Chondrocyte (in vitro differentiated cells): ENCODE measurements around the gene CARS1. TPM values are rescaled to one million over a fixed set of nuclear protein-coding genes. Genes with fewer than 3 reads are reported as not detected.

Source experiments
- DNase-seq: peaks from one replicate; pipeline ENCODE4 v3.0.0; 2021; ENCODE audit warnings: mixed read lengths, low spot score
- H3K27ac Mint-ChIP-seq: one replicate; pipeline ENCODE4 v1.8.0; 2021; ENCODE audit warnings: mild to moderate bottlenecking, moderate library complexity, mixed read lengths; ENCODE audit not compliant: unreplicated experiment
- H3K27me3 Mint-ChIP-seq: 2 replicates; pipeline ENCODE4 v1.8.0; 2021; ENCODE audit warnings: low read depth, mixed read lengths
- H3K36me3 Mint-ChIP-seq: 2 replicates; pipeline ENCODE4 v1.8.0; 2021; ENCODE audit warnings: low read depth, mixed read lengths
- H3K4me1 Mint-ChIP-seq: 2 replicates; pipeline ENCODE4 v1.8.0; 2021; ENCODE audit warnings: low read depth, mild to moderate bottlenecking, mixed read lengths
- H3K4me3 Mint-ChIP-seq: one replicate; pipeline ENCODE4 v1.8.0; 2021; ENCODE audit warnings: mild to moderate bottlenecking, moderate library complexity, mixed read lengths; ENCODE audit not compliant: unreplicated experiment
- H3K9me3 Mint-ChIP-seq: 2 replicates; pipeline ENCODE4 v1.8.0; 2021; ENCODE audit warnings: low read depth, mixed read lengths
- CTCF ChIP-seq: fragments of 200-600 bp; sonication (generic); IDR thresholded peaks from 2 replicates; pipeline ENCODE4 v1.5.0; 2021; ENCODE audit warnings: antibody characterized with exemption, mild to moderate bottlenecking, moderate library complexity
- long read RNA-seq: library from polyadenylated mRNA; stranded (forward); transcript quantifications from one replicate; pipeline ENCODE4 v2.0.0, GENCODE V29; 2021
- total RNA-seq: library from RNA; stranded (reverse); gene quantifications from 3 replicates; pipeline ENCODE4 v1.2.1, GENCODE V29; 2021

Gene CARS1
- total RNA-seq: 49.3 to 106 TPM (median 101 TPM) in 3 replicates
- long read RNA-seq, transcript CARS-202 (23 exons, 2,758 nt): minor isoform, 18 of 370 reads
- long read RNA-seq, transcript CARS-203 (22 exons, 2,685 nt): major isoform, 148 of 370 reads
- long read RNA-seq, transcript CARS-201 (22 exons, 2,491 nt): minor isoform, 62 of 370 reads
- long read RNA-seq, partial matches to known transcripts: 32 of 370 reads
- long read RNA-seq, other reads (novel, unspliced or antisense): 109 of 370 reads

DNA sequence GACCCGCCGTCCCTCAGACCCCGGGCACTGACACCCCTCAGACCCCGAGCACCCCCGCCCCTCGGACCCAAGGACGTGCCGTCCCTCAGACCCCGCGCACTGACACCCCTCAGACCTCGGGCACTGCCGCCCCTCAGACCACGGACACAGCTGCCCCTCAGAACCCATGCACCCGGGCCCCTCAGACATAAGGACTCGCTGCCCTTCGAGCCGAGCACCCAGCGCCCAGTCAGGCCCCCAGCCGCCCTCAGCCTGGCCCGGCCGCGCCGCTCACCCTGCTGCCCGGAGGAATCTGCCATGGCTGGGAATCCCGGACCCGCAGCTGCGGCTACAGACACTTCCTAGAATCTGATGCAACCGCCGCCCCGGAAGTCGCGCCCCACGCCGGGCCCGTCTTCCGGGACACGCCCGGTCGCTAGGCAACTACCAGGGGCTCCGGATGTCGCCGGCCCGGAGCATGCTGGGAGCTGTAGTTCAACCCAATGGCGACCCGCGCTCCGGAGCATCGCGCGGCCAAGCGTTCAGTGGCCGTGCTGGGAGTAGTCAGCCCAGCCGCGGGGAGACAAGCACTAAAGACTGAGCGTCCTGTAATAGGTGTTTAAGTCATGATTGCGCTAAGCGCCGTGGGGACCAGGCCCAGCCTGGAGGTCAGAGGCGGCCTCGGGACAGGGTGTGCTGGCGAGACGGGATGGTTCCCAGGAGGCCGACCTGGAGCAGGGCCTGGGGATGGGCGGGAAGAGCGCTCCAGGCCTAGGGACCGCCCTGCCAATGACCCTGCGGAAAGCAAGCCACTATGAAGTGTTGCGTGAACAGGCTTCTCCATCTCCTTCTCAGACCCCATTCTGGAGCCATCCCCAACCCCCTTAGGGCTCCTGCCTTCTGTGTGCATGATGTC, at the start of gene CARS1:
Gene CARS1, minus strand, starts transcription at position 355 of the 895 bp plus-strand sequence. Its CDS starts 56 bp downstream, at position 299.
- peak; percentile 98 for DNase-seq
- no peaks in the 10 kb centered on the region for H3K27me3 Mint-ChIP-seq
- TF ChIP-seq CTCF: no peak
- H3K9me3 Mint-ChIP-seq: no peaks in the 10 kb centered on the region
- H3K4me3 Mint-ChIP-seq: peak within 1 kb of the TSS; percentile 90
- H3K27ac Mint-ChIP-seq: peak within 1 kb of the TSS; percentile 91
- H3K4me1 Mint-ChIP-seq: peaks cover 45% of the 10 kb centered on the region
- H3K36me3 Mint-ChIP-seq: peaks cover 6% of the 10 kb centered on the region

DNA sequence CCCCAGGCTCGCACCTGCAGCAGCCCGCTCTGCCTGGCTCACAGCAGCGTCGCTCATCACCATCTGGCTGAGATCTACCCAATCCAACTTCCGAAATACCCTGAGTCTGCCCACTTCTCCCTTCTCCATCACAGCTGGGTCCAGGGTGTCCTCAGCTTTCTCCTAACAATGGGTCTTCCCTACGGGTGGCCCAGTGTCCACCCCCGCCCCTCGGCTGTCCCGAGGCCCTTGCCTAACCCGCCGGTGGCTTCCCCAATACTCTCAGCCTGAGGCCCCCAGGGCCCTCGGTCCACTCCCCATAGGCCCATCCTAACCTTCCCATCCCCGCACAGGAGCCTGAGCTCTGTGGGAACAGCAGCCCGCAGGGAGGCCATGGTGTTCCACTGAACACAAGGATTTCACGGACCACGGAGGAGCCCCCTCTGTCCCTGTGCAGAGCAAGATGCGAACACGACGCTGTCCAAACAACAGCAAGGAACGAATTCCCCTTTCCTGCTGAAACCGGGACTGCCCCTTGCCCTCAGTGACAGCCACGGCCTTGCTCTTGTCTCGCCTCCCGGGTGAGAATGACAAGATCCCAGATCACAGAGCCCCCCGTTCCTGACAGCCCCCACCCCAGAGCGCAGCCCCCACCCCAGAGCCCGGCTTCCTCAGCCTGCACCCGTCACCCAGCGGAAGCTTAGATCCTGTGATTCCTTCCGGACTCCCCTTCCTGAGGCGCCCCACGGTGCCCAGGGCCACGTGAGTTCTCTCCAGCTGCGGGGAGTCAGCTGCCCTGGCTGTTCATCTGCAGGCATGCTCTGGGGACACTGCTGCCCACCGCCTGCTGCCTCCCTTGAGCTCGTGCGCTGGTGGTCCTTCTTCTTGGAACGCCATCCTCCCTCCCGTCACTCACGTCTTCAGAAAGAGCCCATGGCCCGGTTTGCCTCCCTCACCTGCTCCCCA, 48.8 kb upstream of the CARS1 start:
- H3K27me3 Mint-ChIP-seq: no peaks in the 10 kb centered on the region
- H3K36me3 Mint-ChIP-seq: peaks cover 13% of the 10 kb centered on the region

DNA sequence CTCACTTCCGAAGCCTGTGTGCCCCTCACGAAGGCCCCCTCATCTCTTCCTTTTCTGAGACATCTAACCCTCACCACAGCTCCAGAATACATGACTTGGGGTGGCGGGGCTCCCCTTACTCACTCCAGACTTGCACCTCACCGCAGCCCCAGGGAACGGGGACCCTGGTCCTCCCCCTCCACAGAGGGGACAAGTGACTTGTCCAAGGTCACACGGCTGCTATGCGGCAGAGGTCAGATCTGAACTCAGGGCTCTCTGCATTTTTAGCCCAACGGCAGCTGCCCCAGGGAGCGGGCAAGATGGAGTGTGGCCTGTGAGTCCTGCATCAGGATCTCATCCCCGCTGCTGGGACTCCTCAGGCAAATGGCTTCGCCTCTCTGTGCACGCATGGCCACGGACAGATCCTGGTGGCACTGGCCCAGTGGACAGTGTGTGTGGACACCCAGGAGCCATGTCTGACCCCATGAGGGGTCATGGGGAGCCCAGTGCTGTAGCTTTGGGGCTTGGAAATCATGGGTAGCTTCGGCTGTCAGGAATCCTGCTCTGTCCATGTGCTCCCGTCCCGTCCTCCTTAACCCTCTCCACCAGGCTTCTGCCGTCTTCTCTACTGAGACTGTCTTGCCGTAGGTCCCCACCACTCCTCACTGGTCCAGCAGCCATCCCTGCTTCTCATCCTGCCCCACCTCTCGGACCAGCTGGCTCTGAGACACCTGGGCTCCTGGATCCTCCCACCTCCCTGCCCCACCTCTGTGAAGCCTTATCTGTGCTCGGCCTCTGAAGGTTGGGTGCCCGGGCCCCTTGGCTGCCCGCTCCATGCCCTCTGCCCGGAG, 48.0 kb upstream of the CARS1 start:
- H3K36me3 Mint-ChIP-seq: peaks cover 13% of the 10 kb centered on the region
- no peaks in the 10 kb centered on the region for H3K4me1 Mint-ChIP-seq
- H3K9me3 Mint-ChIP-seq: no peaks in the 10 kb centered on the region
- H3K27me3 Mint-ChIP-seq: no peaks in the 10 kb centered on the region
- TF ChIP-seq CTCF: no peak
- no peak overlapping the region for H3K27ac Mint-ChIP-seq
- no peak overlapping the region for H3K4me3 Mint-ChIP-seq
- DNase-seq: no peak

More for the DNA sequence above, 48.8 kb upstream of the CARS1 start:
- no peak for TF ChIP-seq CTCF
- Mint-ChIP-seq H3K27ac (no peak overlapping the region), H3K9me3 (no peaks in the 10 kb centered on the region), H3K4me3 (no peak overlapping the region), H3K4me1 (no peaks in the 10 kb centered on the region)
- no peak for DNase-seq

- Mint-ChIP-seq H3K4me3 (no peak overlapping the region), H3K27ac (no peak overlapping the region), H3K27me3 (no peaks in the 10 kb centered on the region), H3K36me3 (peaks cover 15% of the 10 kb centered on the region), H3K9me3 (no peaks in the 10 kb centered on the region), H3K4me1 (no peaks in the 10 kb centered on the region)
- no peak for TF ChIP-seq CTCF
- DNase-seq: peak; percentile 89
Observed at GRCh38 chr11:3104051-3104714, 47.0 kb upstream of the CARS1 start.
